Glomerular visceral epithelial cell (primary cell): Measurements from ENCODE around the gene USP11.

Experiments
- DNase-seq: peaks from one replicate; pipeline ENCODE4 v3.0.0-alpha.2; 2016; ENCODE audit errors: extremely low spot score

The USP11 gene

GRCh38 chrX:47204970-47205369 lies 27.8 kb upstream of the USP11 start:
- no peak for DNase-seq

- no peak for DNase-seq
These were observed 26.5 kb upstream of the USP11 start for GRCh38 chrX:47206316-47206715.

GRCh38 chrX:47208108-47208507 lies 24.7 kb upstream of the USP11 start:
- no peak for DNase-seq

GRCh38 chrX:47209508-47210238 lies 23.1 kb upstream of the USP11 start:
- no peak for DNase-seq

GRCh38 chrX:47210661-47211425 lies 22.0 kb upstream of the USP11 start:
- DNase-seq, result no peak

- no peak for DNase-seq
These were observed 20.2 kb upstream of the USP11 start for GRCh38 chrX:47212381-47213293.

GRCh38 chrX:47214435-47215077 lies 18.3 kb upstream of the USP11 start:
- DNase-seq, result no peak

- DNase-seq, result no peak
These were observed 17.4 kb upstream of the USP11 start for GRCh38 chrX:47215291-47215900.

GRCh38 chrX:47216393-47216925 lies 16.4 kb upstream of the USP11 start:
- DNase-seq, result no peak

GRCh38 chrX:47217121-47217851 lies 15.5 kb upstream of the USP11 start:
- peak; percentile 48 for DNase-seq

GRCh38 chrX:47217852-47218279 lies 14.9 kb upstream of the USP11 start:
- DNase-seq, result peak; percentile 98

- peak; percentile 78 for DNase-seq
These were observed 14.4 kb upstream of the USP11 start, which contains the start of gene CDK16 for GRCh38 chrX:47218280-47218919. Gene CDK16 (plus strand): TSS chrX:47218681. CDS start chrX:47223558, 4,877 bp downstream.

GRCh38 chrX:47218920-47219815 lies 13.6 kb upstream of the USP11 start:
- DNase-seq, result peak; percentile 26

- no peak for DNase-seq
These were observed 11.1 kb upstream of the USP11 start for GRCh38 chrX:47221756-47222155.

GRCh38 chrX:47222751-47223350 lies 10.0 kb upstream of the USP11 start:
- no peak for DNase-seq

GRCh38 chrX:47223476-47224250 lies 9.1 kb upstream of the USP11 start:
- no peak for DNase-seq

- DNase-seq, result no peak
These were observed 8.4 kb upstream of the USP11 start for GRCh38 chrX:47224266-47224895.
